ENCODE results near the gene SDC1. TPM values are rescaled to one million over a fixed set of nuclear protein-coding genes. Genes with fewer than 3 reads are reported as not detected.
A peak's percentile ranks its signal among the peaks of the same experiment; 100 is the strongest.

SDC1 gene
- polyA plus RNA-seq, 3 donors = not detected

DNA sequence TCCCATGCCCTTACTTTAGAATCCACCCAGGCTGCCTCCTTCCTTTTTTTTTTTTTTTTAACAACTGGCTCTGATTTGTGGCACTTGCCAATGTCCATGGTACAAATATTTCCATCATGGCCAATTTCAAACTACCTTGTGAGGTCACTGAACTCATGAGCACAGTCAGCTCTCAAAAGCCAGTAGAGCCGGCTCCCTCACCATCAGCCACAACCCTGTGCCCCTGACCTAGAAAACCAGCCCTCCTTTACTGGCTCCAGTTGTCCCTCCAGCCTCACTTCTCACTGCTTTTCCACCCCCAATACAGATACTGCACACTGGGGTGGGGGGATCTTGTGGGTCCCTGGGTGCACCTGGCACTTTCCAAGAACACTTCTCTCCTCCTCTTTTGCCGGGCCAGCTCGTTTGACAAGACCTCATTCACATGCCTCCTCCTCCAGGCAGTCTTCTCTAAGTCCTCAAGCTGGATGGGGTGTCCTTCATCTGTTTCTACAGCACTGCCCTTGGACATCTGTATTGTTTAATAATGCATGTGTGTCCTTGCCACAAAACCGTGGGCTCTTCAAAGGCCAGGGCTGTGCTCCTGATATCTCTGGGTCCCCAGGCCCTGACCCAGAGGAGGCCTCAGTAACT is 35.5 kb downstream of the SDC1 start:
- WGBS (ENCODE audit: insufficient coverage) = 95% methylated on average over 2 of the region's 4 CpGs
- H3K27me3 ChIP-seq (ENCODE audit: control insufficient read depth in 2 of 2, insufficient read depth in 2 of 2, low read length in 2 of 2) = no peaks in the 10 kb centered on the region
- H3K9ac ChIP-seq (ENCODE audit: insufficient read depth, low read length, poor library complexity, severe bottlenecking) = no peak overlapping the region
- no peak for DNase-seq
- Mint-ChIP-seq H3K9me3 (no peaks in the 10 kb centered on the region), H3K27ac (no peak overlapping the region), H3K36me3 (no peaks in the 10 kb centered on the region), H3K4me1 (peaks cover 24% of the 10 kb centered on the region), H3K4me3 (no peak overlapping the region), H3K27me3 (ENCODE audit: low read depth in 3 of 3) (peaks cover 0 to 3% (median 2%) of the 10 kb centered on the region in 3 donors)
- H3K9me3 ChIP-seq (replicated peaks in 1 of 2; ENCODE audit: control insufficient read depth in 1 of 2, insufficient read depth in 1 of 2, low read length in 2 of 2) = no peaks in the 10 kb centered on the region
- H3K4me1 ChIP-seq (ENCODE audit: control insufficient read depth in 1 of 2, insufficient read depth in 2 of 2, low read length in 2 of 2) = peaks cover 20 to 24% of the 10 kb centered on the region in 2 donors
- no peak overlapping the region for H3K4me2 ChIP-seq (replicated peaks; ENCODE audit: extremely low read depth, low read length, poor library complexity, severe bottlenecking)
- H4K20me1 ChIP-seq (ENCODE audit: insufficient read depth, low read length) = no peaks in the 10 kb centered on the region
- no peak overlapping the region for H2AFZ ChIP-seq (ENCODE audit: insufficient read depth, low read depth, low read length, poor library complexity, severe bottlenecking)
- no peak overlapping the region for H3K27ac ChIP-seq (ENCODE audit: low read depth in 1 of 2, low read length in 2 of 2)
- H3K36me3 ChIP-seq (replicated peaks in 1 of 2; ENCODE audit: control insufficient read depth in 1 of 2, insufficient read depth in 2 of 2, low read length in 2 of 2) = no peaks in the 10 kb centered on the region
- no peaks in the 10 kb centered on the region for H3K79me2 ChIP-seq (ENCODE audit: insufficient read depth, low read length)
- no peak overlapping the region for H3K4me3 ChIP-seq (replicated peaks in 1 of 3; ENCODE audit: low read depth in 2 of 3, low read length in 3 of 3)
- TF ChIP-seq, protein P1, sequence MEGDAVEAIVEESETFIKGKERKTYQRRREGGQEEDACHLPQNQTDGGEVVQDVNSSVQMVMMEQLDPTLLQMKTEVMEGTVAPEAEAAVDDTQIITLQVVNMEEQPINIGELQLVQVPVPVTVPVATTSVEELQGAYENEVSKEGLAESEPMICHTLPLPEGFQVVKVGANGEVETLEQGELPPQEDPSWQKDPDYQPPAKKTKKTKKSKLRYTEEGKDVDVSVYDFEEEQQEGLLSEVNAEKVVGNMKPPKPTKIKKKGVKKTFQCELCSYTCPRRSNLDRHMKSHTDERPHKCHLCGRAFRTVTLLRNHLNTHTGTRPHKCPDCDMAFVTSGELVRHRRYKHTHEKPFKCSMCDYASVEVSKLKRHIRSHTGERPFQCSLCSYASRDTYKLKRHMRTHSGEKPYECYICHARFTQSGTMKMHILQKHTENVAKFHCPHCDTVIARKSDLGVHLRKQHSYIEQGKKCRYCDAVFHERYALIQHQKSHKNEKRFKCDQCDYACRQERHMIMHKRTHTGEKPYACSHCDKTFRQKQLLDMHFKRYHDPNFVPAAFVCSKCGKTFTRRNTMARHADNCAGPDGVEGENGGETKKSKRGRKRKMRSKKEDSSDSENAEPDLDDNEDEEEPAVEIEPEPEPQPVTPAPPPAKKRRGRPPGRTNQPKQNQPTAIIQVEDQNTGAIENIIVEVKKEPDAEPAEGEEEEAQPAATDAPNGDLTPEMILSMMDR (IDR thresholded peaks at IDR 0.05) = no peak
- intact Hi-C loops (cut with micrococcal nuclease) = no loop called here

DNA sequence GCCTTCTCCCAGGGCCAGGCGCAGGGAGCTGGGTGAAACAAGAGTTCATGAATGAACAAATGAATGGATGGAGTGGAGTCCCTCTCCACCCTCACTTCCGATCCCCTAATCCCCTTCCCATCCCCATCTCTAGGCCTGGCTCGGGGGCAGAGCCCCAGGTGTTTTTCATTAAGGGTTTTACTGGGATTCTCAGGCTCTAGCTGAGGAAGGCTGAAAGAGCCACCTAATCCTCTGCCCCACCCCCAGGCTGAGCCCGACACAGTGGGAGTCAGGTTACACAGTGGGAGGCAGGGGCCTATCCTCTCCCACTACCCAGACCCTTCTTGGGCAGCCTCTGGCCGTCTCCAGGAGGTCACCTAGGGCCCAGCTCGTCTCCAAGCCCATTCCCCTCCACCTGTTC is 36.1 kb downstream of the SDC1 start:
- Histone ChIP-seq H3K9me3 (replicated peaks in 1 of 2; ENCODE audit: control insufficient read depth in 1 of 2, insufficient read depth in 1 of 2, low read length in 2 of 2) (no peaks in the 10 kb centered on the region), H3K4me1 (ENCODE audit: control insufficient read depth in 1 of 2, insufficient read depth in 2 of 2, low read length in 2 of 2) (peaks cover 22 to 24% of the 10 kb centered on the region in 2 donors), H4K20me1 (ENCODE audit: insufficient read depth, low read length) (no peaks in the 10 kb centered on the region), H3K79me2 (ENCODE audit: insufficient read depth, low read length) (no peaks in the 10 kb centered on the region), H3K4me2 (replicated peaks; ENCODE audit: extremely low read depth, low read length, poor library complexity, severe bottlenecking) (no peak overlapping the region), H3K9ac (ENCODE audit: insufficient read depth, low read length, poor library complexity, severe bottlenecking) (no peak overlapping the region), H3K4me3 (replicated peaks in 1 of 3; ENCODE audit: low read depth in 2 of 3, low read length in 3 of 3) (no peak overlapping the region), H3K36me3 (replicated peaks in 1 of 2; ENCODE audit: control insufficient read depth in 1 of 2, insufficient read depth in 2 of 2, low read length in 2 of 2) (no peaks in the 10 kb centered on the region), H2AFZ (ENCODE audit: insufficient read depth, low read depth, low read length, poor library complexity, severe bottlenecking) (no peak overlapping the region), H3K27ac (ENCODE audit: low read depth in 1 of 2, low read length in 2 of 2) (no peak overlapping the region), H3K27me3 (ENCODE audit: control insufficient read depth in 2 of 2, insufficient read depth in 2 of 2, low read length in 2 of 2) (no peaks in the 10 kb centered on the region)
- no peaks in the 10 kb centered on the region for H3K36me3 Mint-ChIP-seq
- intact Hi-C loops (cut with micrococcal nuclease) = no loop called here
- no peak for DNase-seq
- WGBS (ENCODE audit: insufficient coverage) = 87% methylated on average over 3 of the region's 6 CpGs
- H3K4me3 Mint-ChIP-seq = no peak overlapping the region
- peak overlapping the region in 2 of 7 donors; percentile 35 to 54 for H3K27ac Mint-ChIP-seq
- peaks cover 25% of the 10 kb centered on the region for H3K4me1 Mint-ChIP-seq
- TF ChIP-seq, protein P1 (IDR thresholded peaks at IDR 0.05) = no peak
- H3K9me3 Mint-ChIP-seq = no peaks in the 10 kb centered on the region
- peaks cover 1 to 3% (median 2%) of the 10 kb centered on the region in 3 donors for H3K27me3 Mint-ChIP-seq (ENCODE audit: low read depth in 3 of 3)

Data from CD14-positive monocyte (primary cell).